Measurements from ENCODE around the gene UROC1. TPM values are rescaled to one million over a fixed set of nuclear protein-coding genes. Genes with fewer than 3 reads are reported as not detected.
A peak's percentile ranks its signal among the peaks of the same experiment; 100 is the strongest.

UROC1 gene
- total RNA-seq, 1 experiment from 2014 or later: not detected

DNA sequence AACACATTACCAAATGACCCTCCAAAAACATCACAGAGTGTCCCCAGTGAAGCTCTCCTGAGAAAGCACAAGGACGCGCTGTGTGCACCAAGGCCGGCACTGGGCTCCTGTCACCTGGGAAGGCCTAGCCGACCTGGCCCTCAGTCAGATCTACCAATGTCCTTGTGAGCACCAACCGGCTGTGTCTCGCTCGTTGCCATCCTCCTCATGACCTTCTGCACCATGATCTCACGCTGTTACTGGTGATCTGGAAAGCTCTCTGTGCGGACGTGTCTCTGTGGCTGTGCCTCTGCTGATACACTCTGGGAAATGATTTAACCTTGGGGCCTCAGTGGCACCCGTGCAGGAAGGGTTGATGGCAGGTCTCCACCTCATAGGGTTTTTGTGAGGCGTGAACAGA, 66.1 kb downstream of the UROC1 start:
- no peaks in the 10 kb centered on the region; the same call in 1 of the 2 replicates for H3K27me3 Mint-ChIP-seq (ENCODE audit: low read depth)
- peaks cover 6 to 9% of the 10 kb centered on the region in 2 experiments for H3K4me1 Mint-ChIP-seq

More for the DNA sequence above, 66.1 kb downstream of the UROC1 start:
- no peaks in the 10 kb centered on the region for H3K79me2 ChIP-seq (ENCODE audit: insufficient read depth, low read length)
- no peak overlapping the region for H3K14ac ChIP-seq (ENCODE audit: insufficient read depth, low read length)
- Mint-ChIP-seq H3K4me3 (no peak overlapping the region), H3K36me3 (ENCODE audit: insufficient read depth in 1 of 3, low read depth in 3 of 3) (peaks cover 11 to 41% (median 32%) of the 10 kb centered on the region in 3 experiments), H3K9me3 (no peaks in the 10 kb centered on the region), H3K27ac (peak overlapping the region in 2 of 3 experiments; percentile 5 to 17; a peak in 2 of 7 replicates)
- no peak overlapping the region for H2AK5ac ChIP-seq (ENCODE audit: insufficient read length, low read length)
- H2BK15ac ChIP-seq (ENCODE audit: low read depth, low read length): no peak overlapping the region
- no peak overlapping the region for H2BK12ac ChIP-seq (ENCODE audit: insufficient read length, low read depth, low read length)
- no peaks in the 10 kb centered on the region for H3K79me1 ChIP-seq (ENCODE audit: insufficient read depth, low read depth, low read length, poor library complexity, severe bottlenecking)
- H3K27me3 ChIP-seq (ENCODE audit: insufficient read depth, low read length): no peaks in the 10 kb centered on the region
- H4K20me1 ChIP-seq (ENCODE audit: control insufficient read depth, insufficient read depth, insufficient read length): no peaks in the 10 kb centered on the region
- H3T11ph ChIP-seq (ENCODE audit: low read length): no peak overlapping the region
- H3K27ac ChIP-seq (ENCODE audit: insufficient read length, low read depth, low read length): no peak overlapping the region
- no peaks in the 10 kb centered on the region for H3K9me3 ChIP-seq (ENCODE audit: control insufficient read depth, low read depth, low read length)
- no peak overlapping the region for H3K9ac ChIP-seq (ENCODE audit: extremely low read depth, insufficient read length, low read length)
- WGBS (ENCODE audit: extremely low coverage, insufficient read length, low lambda C conversion rate): no CpG with 5 or more reads among the region's 12 CpGs
- H3K4ac ChIP-seq (ENCODE audit: low read depth, low read length): no peak overlapping the region
- no peaks in the 10 kb centered on the region for H3K4me1 ChIP-seq (ENCODE audit: insufficient read depth, low read length)
- H3K23me2 ChIP-seq (ENCODE audit: insufficient read length, low read depth, low read length, poor library complexity, severe bottlenecking): no peaks in the 10 kb centered on the region
- H2BK120ac ChIP-seq (ENCODE audit: low read depth, low read length, poor library complexity, severe bottlenecking): no peak overlapping the region
- no peak overlapping the region for H4K5ac ChIP-seq (ENCODE audit: insufficient read length, low read depth, low read length)
- no peak overlapping the region for H4K91ac ChIP-seq (ENCODE audit: insufficient read length, low read depth, low read length)
- no peak overlapping the region for H3K23ac ChIP-seq (ENCODE audit: insufficient read length, low read depth, low read length)
- no peak overlapping the region for H2BK20ac ChIP-seq (ENCODE audit: low read depth, low read length, poor library complexity, severe bottlenecking)
- no peak overlapping the region for H2AFZ ChIP-seq (ENCODE audit: low read length)
- no peak overlapping the region for H3K4me2 ChIP-seq (ENCODE audit: insufficient read depth, insufficient read length, low read length)
- H3K18ac ChIP-seq (ENCODE audit: insufficient read length, low read depth, low read length): no peak overlapping the region
- no peak overlapping the region for H3K56ac ChIP-seq (ENCODE audit: insufficient read length, low read depth, low read length)
- no peak overlapping the region for H4K8ac ChIP-seq (replicated peaks; ENCODE audit: insufficient read length, low read depth, low read length)
- H2BK5ac ChIP-seq (ENCODE audit: insufficient read length, low read length): no peak overlapping the region
- DNase-seq: no peak
- TF ChIP-seq, protein P1, sequence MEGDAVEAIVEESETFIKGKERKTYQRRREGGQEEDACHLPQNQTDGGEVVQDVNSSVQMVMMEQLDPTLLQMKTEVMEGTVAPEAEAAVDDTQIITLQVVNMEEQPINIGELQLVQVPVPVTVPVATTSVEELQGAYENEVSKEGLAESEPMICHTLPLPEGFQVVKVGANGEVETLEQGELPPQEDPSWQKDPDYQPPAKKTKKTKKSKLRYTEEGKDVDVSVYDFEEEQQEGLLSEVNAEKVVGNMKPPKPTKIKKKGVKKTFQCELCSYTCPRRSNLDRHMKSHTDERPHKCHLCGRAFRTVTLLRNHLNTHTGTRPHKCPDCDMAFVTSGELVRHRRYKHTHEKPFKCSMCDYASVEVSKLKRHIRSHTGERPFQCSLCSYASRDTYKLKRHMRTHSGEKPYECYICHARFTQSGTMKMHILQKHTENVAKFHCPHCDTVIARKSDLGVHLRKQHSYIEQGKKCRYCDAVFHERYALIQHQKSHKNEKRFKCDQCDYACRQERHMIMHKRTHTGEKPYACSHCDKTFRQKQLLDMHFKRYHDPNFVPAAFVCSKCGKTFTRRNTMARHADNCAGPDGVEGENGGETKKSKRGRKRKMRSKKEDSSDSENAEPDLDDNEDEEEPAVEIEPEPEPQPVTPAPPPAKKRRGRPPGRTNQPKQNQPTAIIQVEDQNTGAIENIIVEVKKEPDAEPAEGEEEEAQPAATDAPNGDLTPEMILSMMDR (conservative IDR thresholded peaks at IDR 0.05): no peak
